GM18499 (cell line): ENCODE results near the gene LGALS1.

Source experiments
- ATAC-seq: cut with Tn5 transposase; IDR thresholded peaks from one replicate; pipeline ENCODE4 v1.9.1; 2021; ENCODE audit warnings: moderate number of reproducible peaks; ENCODE audit not compliant: insufficient read depth, unreplicated experiment

LGALS1 gene

DNA sequence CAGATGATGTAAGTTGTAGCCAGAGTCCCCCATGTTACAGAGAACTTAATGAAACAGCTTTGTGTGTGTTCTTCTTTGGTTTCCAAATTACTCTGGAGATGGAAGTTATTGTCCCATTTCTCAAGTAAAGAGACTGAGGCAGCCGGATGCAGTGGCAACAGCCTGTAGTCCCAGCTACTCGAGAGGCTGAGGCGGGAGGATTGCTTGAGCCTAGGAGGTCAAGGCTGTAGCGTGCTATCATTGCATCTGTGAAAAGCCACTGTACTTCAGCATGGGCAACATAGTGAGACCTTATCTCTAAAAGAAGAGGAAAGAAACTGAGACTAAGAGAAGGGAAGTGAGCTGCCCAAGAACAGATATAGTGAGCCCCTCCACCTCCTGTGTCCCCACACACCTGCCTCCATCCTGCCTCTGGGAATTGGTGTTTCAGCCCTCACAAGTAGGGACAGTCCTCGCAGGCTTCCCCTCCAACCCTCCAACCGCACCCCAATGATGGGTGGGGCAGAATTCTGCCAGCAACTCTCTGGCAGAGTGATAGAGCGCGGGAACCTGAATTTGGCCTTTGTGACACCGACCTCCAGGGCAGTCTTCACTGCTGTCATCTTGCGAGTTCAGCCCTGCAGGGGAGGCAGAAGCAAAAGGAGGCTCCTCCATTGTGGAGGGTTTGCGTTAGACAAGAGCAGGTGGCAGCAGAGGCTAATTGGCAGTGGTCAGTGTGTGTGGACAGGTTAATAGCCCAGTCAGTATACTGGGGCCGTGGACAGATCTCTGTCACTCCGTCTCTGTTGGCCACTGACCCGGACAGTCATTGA, 15.3 kb upstream of the LGALS1 start:
- ATAC-seq: no peak

DNA sequence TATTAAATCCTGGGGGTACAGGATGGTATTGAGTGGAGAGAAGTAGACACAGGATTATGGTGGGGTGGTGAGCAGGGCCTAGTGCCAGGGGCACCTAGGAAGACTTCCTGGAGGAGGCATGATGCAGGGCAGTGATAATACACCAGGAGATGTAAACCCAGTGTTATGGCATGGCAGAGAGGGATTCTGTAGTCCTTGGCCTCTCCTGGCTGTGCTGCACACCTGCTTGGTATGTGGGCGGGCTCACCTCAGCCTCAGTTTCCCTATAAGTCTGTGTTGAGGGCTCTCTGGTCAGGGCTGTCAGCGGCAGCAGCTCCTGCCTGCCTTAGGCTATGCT, 14.8 kb upstream of the LGALS1 start:
- ATAC-seq: no peak

DNA sequence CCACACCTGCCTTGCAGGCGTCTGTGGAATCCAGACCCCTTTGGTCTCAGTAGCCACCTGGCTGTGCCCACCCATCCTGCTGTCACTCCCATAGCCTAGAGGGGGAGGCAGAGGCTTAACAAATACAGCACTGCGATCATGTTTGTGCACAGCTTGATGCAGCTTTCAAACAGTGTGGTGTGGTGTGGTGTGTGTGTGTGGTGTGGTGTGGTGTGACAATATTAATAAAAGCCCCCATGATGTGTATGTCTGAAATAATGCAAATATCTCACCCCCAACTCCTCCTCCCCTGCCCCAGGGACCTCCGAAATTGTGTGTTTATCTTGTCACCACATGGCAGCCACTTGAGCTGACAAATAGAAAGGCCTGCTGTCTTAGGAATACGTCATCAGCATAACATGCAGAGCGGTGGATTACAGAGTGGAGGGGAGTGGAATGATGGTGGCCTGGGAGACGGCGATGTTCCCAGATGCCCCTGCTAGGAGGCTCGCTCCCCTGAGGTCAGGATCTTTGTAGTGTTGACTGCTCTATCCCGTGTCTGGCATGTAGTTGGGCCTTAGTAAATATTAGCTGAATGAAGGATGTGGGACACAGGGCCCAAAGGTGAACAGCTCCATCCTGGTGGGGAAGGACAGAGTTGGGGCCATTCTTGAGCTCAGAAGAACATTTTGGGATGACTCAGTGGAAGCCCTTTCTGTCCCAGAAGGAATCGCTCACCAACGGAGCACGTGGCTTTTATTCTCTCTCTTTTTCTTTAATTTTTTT, 14.1 kb upstream of the LGALS1 start:
- ATAC-seq: no peak

DNA sequence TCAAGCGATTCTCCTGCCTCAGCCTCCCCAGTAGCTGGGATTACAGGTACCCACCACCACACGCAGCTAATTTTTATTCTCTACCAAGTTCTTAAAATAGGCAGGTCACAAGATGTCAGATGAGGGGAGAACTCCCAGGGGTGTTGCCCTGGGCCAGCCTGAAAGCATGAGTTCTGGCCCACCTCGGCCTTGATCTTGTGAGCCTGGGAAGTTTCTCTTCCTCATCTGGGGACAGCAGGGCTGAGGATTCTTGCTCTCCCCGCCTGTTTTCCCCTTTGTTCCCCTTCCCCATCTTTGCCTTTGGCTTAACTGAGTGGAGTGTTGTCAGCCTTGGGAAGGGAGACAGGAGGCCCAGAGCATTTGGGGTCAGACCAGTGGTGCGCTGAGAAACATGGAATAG, 13.4 kb upstream of the LGALS1 start:
- no peak for ATAC-seq

DNA sequence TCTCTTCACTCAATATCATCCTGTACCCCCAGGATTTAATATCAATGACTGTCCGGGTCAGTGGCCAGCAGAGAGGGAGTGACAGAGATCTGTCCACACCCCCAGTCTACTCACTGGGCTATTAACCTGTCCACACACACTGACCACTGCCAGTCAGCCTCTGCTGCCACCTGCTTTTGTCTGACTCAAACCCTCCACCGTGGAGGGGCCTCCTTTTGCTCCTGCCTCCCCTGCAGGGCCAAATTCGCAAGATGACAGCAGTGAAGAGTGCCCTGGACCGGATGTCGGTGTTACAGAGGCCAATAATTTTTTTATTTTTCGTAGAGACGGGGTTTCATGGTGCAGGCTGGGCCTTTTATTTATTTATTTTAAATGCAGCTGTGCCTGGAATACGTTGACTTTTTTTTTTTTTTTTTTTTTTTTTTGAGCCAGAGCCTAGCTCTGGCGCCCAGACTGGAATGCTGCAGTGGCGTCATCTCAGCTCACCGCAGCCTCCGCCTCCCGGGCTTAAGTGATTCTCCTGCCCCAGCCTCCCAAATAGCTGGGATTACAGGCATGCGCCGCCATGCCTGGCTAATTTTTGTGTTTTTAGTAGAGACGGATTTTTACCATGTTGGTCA, 11.8 kb upstream of the LGALS1 start:
- ATAC-seq: no peak

DNA sequence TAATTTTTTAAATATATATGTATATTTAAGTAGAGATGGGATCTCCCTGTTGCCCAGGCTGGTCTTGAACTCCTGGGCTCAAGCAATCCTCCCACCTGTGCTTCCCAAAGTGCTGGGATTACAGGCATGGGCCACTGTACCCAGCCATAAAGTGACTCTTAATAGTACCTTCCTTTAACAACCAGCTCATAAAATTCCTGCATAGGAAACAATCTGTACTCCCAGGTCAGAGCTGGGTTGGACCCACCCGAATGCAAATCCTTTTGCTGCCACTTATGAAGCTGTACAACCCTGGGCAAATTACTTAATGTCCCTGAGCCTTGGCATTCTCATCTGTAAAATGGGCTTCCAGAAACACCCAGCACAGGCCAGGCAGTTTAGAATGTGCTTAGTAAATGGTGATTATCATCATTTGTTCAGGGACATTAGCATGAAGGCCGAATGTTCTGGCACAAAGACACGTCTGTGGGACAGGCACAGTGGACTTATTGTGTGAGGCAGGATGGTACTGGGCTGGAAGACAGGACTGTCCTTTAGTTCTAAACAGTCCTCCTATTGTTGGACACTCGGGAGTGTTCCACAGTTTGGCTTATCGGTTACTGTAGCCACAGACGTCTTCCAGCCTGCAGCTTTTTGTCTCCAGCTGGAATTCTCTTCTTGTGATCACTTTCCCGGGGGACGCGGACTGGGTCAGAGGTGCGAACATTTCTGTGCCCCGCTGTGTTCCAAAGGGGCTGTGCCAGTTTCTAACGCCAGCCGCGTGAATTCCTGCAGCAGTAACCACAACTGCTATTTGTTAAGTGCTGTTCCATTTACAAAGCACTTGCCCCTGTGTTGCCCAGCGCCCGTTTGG, 11.0 kb upstream of the LGALS1 start:
- no peak for ATAC-seq

DNA sequence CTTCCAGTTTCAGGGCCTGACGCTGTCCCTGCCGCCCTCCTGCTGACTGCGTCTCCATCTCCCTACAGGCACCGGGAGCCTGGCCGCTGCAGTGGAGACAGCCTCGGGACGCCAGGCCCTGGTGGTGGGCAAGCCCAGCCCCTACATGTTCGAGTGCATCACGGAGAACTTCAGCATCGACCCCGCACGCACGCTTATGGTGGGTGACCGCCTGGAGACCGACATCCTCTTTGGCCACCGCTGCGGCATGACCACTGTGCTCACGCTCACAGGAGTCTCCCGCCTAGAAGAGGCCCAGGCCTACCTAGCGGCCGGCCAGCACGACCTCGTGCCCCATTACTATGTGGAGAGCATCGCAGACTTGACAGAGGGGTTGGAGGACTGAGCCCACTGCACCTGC, 9.9 kb upstream of the LGALS1 start:
- ATAC-seq: no peak

DNA sequence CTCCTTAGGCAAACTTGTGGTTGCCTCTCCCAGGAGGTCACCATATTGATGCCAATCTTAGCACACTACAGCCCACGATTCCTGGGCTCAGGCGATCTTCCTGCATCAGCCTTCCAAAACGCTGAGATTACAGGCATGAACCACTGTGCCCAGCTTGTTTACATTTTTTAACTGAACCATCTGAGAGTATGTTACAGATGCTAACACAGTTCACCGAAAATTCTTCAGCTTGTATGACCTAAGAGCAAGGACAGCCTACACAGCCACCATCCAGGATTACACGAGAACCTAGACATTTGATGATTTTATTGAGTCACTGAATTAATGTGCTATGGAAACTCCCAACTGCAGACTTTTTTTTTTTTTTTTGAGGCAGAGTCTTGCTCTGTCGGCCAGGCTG, 5.8 kb upstream of the LGALS1 start:
- ATAC-seq: no peak

DNA sequence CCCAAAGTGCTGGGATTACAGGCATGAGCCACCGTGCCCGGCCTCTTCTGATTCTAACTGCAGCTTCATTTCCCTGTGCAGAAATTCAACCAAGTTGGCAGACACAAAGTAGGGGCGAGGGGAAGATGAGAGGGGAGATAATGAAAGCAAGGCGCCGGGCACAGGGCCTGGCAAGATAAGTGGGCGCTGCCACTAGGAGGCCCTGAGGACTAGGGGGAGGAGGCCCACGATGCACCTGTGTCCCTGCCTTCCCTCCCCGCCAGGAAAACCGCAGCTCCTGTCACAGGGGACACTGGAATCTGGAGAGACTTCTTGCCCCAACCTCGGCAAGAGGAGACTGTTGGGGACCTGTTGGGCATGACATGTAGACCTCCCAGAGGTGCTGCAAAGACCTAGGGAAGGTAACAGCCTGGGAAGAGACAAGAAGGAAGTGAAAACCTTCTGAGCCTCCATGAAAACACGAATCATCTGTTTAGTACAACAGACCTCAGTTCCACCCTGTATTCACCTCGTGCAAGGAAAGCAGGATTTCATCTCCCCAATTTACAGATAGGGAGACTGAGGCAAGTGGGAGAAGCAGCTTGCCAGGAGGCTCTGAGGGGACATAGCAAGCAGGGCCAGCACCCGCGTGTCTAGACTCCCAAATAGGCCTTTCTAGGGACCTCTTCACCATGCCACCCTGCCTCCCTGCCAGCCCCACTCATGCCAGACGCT, 3.1 kb upstream of the LGALS1 start:
- no peak for ATAC-seq

DNA sequence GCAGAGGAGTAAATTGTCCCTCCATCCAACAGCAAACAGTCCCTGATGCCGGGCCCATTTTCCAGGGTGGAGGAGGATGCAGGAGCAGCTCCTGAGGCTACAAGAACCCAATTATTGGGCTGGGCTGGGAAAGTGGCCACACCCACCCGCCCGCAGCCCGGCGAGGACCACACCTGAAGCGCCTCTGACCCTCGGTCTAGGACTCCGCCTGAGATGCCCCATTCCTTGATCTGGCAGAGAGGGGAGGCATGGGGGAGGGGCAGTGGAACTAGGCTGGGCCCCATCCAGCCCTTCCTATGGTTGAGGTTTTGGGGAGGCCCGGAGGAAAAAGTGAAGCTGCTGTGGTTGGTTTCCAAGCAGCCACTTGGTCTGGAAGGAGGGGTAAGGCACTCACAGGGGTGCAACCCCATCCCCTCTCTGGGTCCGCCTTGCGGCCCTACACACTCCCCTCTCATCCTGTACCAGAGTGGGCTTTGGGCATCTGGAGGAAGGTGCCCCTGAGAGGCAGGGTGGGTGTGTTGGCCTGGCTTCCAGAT, 2.4 kb upstream of the LGALS1 start:
- ATAC-seq: no peak

DNA sequence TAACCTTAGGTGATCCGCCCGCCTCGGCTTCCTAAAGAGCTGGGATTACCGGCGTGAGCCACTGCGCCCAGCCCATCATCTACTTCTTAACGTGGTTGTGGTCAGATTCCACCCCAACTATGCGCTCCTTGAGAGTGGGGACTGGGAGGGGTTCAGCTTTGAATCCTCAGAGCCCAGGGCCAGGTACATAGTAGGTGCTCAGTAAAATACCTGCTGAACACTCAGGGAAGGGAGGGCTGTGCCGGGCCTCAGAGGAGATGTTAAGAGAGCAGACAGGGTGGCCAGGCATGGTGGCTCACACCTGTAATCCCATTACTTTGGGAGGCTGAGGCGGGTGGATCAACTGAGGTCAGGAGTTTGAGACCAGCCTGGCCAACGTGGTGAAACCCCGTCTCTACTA, 1.2 kb upstream of the LGALS1 start:
- no peak for ATAC-seq

DNA sequence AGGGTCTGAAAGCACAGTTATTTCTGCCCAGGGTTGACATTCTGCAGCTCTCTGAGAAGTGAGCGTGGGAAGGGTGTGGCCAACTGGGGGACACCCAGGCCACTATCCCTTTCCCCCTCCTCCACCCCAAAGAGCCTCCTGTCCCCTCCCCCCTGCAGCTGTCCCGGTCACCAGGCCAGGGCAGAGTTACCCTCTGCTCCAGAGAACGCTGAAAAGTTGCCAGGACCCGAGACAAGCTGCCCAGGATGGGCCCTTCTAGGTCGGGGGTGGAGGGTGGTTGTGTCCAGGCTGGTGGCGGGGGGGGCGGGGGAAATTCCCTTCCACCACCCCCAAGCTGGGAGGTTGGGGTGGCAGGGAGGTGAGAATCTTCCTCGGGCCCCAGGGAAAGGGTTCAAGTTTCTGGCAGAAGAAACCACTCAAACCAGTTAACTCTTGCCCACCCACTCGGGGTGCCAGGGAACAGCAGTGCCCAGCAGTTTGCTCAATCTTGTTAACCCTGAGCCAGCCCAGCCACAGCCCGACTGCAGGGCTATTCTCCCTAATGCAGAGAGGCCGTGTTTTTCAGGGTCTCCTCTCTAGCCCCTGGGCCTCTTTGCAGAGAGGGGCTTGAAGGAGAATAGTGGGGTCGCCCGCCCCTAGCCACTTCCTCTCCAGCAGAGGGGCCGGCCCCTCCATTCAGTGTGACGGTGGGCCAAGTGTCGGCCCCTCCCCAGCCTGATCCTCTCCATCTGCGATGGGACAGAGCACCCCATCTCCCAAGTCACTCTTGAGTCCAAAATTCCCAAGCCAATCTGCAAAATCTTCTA, 697 bp downstream of the LGALS1 start:
- ATAC-seq: no peak

DNA sequence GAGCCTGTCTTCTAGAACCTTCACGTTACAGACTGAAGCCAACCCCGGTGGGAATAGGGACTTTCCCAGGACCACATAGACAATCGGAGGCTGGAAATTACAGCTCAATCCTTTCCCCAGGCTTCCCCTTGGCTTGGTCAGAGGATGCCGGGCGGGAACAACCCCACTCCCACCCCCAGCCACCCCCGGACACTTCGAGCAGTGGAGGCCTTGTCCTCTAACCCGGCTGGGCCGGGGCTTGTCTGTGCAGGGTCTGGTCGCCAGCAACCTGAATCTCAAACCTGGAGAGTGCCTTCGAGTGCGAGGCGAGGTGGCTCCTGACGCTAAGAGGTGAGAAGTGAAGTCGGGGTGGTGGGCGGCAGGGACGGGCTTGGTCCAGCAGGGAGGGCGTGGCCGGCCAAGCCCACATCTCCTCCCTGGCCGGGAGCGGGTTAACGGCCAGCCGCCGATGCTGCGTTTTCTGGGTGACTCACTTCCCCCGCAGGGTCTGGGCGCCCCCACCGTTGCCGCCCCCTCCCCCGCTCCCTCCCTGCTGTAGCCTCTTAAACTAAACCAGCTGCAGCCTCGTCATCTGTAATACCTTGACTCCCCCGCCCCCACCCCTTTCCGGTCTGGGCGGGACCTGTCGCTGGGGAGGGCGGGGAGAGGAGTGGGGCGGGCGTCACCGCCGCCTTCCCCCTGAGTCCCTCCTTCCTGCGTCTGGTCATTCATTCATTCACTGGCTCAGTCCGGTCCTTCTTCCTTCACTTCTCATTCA, 1.5 kb downstream of the LGALS1 start:
- no peak for ATAC-seq

DNA sequence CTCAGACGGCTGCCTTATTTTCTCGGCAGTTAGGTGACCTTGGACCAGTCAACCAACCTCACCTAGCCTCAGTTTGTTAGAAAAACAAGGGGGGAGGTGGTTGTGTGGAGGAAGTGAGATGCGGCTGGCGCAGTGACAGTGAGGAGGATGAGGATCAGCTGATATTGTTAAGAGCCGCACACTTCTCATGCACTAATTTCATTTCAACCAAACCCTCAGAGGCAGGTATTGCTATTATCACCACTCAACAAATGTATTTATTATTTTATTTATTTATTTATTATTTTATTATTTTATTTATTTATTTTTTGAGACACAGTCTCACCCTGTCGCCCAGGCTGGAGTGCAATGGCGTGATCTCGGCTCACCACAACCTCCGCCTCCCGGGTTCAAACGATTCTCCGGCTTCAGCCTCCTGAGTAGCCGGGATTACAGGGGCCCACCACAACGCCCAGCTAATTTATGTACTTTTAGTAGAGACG, 2.1 kb downstream of the LGALS1 start:
- ATAC-seq: no peak

DNA sequence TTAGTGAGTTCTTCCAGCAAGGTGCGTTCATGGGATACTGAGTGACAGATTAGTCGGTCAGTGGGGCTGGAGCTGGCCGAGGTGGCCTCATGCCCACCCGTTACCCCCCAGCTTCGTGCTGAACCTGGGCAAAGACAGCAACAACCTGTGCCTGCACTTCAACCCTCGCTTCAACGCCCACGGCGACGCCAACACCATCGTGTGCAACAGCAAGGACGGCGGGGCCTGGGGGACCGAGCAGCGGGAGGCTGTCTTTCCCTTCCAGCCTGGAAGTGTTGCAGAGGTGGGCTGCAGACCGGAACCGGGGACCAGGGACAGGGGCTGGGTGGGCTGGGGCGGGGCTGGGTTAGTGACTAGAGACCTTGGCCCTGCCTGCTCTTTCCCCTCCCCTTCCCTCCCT, 2.9 kb downstream of the LGALS1 start:
- ATAC-seq: no peak

DNA sequence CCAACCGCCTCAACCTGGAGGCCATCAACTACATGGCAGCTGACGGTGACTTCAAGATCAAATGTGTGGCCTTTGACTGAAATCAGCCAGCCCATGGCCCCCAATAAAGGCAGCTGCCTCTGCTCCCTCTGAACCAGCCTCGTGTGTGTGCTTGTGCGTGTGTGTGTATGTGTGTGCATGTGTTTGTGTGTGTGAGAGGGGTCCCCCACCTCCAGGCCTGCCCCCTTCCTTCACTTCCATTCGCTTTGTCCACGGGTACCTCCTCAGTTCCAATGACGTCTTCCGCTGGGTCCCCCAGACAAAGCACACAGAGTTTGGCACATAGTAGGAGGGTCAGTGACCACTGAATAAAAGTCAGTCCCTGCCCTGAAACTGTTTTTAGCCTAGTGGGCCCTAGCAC, 4.2 kb downstream of the LGALS1 start:
- ATAC-seq: no peak

DNA sequence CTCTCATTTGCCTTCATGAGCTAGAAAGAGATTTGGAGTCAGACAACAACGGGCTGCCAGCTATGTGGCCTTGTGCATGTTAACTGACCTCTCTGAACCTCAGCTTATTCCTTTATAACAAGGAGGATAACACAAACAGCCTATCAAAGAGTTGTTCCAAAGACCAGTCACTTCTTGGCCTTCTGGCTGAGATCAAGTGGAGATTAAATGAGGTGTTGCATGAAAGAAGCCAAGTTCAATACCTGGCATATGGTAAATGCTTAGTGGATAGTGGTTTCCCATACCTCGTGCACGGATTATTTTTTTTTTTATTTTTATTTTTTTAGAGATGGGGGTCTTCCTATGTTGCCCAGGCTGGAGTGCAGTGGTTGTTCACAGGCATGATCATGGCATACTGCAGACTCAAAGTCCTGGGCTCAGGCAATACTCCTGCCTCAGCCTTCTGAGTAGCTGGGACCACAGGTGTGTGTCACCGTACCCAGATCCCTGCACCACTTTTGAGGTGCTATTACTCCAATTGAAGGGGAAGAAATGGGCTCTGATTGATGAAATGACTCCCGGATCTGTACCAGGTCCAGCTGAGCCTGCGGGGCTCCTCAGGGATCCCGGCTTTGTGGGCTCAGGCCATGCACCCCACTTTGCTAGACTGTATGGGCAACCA, 4.9 kb downstream of the LGALS1 start:
- ATAC-seq: no peak

DNA sequence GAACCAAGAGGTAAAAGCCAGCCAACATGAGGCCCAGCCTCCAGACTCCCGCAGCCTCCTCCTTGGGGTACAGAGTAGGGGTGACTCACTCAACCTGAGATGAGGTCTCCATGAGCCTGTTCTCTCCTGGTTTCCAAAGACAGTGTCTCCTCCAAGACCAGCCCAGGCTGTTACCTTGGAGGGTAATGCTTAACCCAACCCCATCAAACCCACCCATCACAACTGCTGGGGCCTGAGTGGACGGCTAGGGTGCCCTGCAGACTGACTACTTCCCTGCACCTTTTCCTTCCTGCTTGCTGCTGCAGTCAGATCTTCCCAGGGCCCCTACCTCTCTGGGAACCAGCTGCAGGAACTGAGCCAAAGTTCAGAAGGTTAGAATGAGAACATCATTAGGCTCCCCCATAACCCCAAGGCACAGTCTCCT, 5.6 kb downstream of the LGALS1 start:
- ATAC-seq: no peak
